Activated CD4-positive, alpha-beta memory T cell treated with anti-CD3 and anti-CD28 coated beads, Interleukin-2, amount 10 ng/mL, durations not matched to agents 7 days and 5 days (primary cell): ENCODE results near the gene AP5Z1. TPM values are rescaled to one million over a fixed set of nuclear protein-coding genes. Genes with fewer than 3 reads are reported as not detected.
A peak's percentile ranks its signal among the peaks of the same experiment; 100 is the strongest.

Experiments used
- CTCF ChIA-PET: fragments of 350-600 bp; sonication (Branson Sonifier 250); formaldehyde crosslinking; loops from one replicate; lab custom pipeline; 2021; ENCODE audit warnings: antibody characterized with exemption, inconsistent platforms; lab: Charles Lee
- POLR2A ChIA-PET: fragments of 350-600 bp; sonication (Branson Sonifier 250); formaldehyde crosslinking; loops from one replicate; lab custom pipeline; 2021; ENCODE audit warnings: antibody characterized with exemption; lab: Charles Lee
- DNase-seq: peaks from one replicate; pipeline ENCODE4 v3.0.0-alpha.2; 2020
- H3K27ac Mint-ChIP-seq: one replicate; pipeline ENCODE4 v1.8.0; 2021; ENCODE audit warnings: mild to moderate bottlenecking, mixed read lengths
- H3K27me3 Mint-ChIP-seq: one replicate; pipeline ENCODE4 v1.8.0; 2021; ENCODE audit warnings: mixed read lengths
- H3K36me3 Mint-ChIP-seq: one replicate; pipeline ENCODE4 v1.8.0; 2021; ENCODE audit warnings: low read depth, mixed read lengths
- H3K4me1 Mint-ChIP-seq: one replicate; pipeline ENCODE4 v1.8.0; 2021; ENCODE audit warnings: mixed read lengths
- H3K4me3 Mint-ChIP-seq: one replicate; pipeline ENCODE4 v1.8.0; 2021; ENCODE audit warnings: mild to moderate bottlenecking, mixed read lengths
- H3K9me3 Mint-ChIP-seq: one replicate; pipeline ENCODE4 v1.8.0; 2021; ENCODE audit warnings: mixed read lengths
- total RNA-seq, 2 experiments: library from RNA; stranded (reverse); gene quantifications; one replicate each; pipeline ENCODE4 v1.2.3, GENCODE V29; 2021

Gene AP5Z1
- total RNA-seq, 2 experiments from 2014 or later, result 57.5 to 60.6 TPM

- CTCF ChIA-PET, result interaction anchor here (1.1 kb wide), 1 partner anchor 106 kb away, joined by 3 read pairs; no protein-coding TSS in a partner anchor
- Mint-ChIP-seq H3K27me3 (no peaks in the 10 kb centered on the region), H3K27ac (peak overlapping the region; percentile 41), H3K4me1 (peaks cover 60% of the 10 kb centered on the region), H3K4me3 (no peak overlapping the region), H3K36me3 (peaks cover 27% of the 10 kb centered on the region), H3K9me3 (no peaks in the 10 kb centered on the region)
- DNase-seq, result no peak
- POLR2A ChIA-PET, result interaction anchor here (5.1 to 8.0 kb wide), 2 partner anchors 27 to 107 kb away, joined by 36 to 79 read pairs; partner anchors contain the start of gene AP5Z1
These were observed 27.2 kb upstream of the AP5Z1 start for GRCh38 chr7:4748231-4748681.

GRCh38 chr7:4749363-4749762 lies 26.1 kb upstream of the AP5Z1 start:
- CTCF ChIA-PET, result no interaction called here
- no peak for DNase-seq
- no peaks in the 10 kb centered on the region for H3K9me3 Mint-ChIP-seq
- no peak overlapping the region for H3K4me3 Mint-ChIP-seq
- POLR2A ChIA-PET, result interaction anchor here (1.1 to 8.0 kb wide), 2 partner anchors 26 to 108 kb away, joined by 4 to 79 read pairs; partner anchors contain the start of gene AP5Z1
- H3K36me3 Mint-ChIP-seq, result peaks cover 24% of the 10 kb centered on the region
- H3K4me1 Mint-ChIP-seq, result peaks cover 55% of the 10 kb centered on the region
- H3K27me3 Mint-ChIP-seq, result no peaks in the 10 kb centered on the region
- no peak overlapping the region for H3K27ac Mint-ChIP-seq

GRCh38 chr7:4749798-4750197 lies 25.6 kb upstream of the AP5Z1 start:
- CTCF ChIA-PET, result no interaction called here
- POLR2A ChIA-PET, result interaction anchor here (1.1 to 8.0 kb wide), 2 partner anchors 25 to 108 kb away, joined by 4 to 79 read pairs; partner anchors contain the start of gene AP5Z1

GRCh38 chr7:4751398-4751947 lies 23.9 kb upstream of the AP5Z1 start:
- ChIA-PET CTCF (no interaction called here), POLR2A (no interaction called here)
- no peak overlapping the region for H3K4me3 Mint-ChIP-seq

More at GRCh38 chr7:4749798-4750197, 25.6 kb upstream of the AP5Z1 start:
- Mint-ChIP-seq H3K36me3 (peaks cover 26% of the 10 kb centered on the region), H3K27ac (no peak overlapping the region), H3K9me3 (no peaks in the 10 kb centered on the region), H3K27me3 (no peaks in the 10 kb centered on the region), H3K4me1 (peaks cover 51% of the 10 kb centered on the region), H3K4me3 (no peak overlapping the region)
- no peak for DNase-seq

GRCh38 chr7:4753598-4754432 lies 21.6 kb upstream of the AP5Z1 start:
- H3K27ac Mint-ChIP-seq, result no peak overlapping the region
- no peaks in the 10 kb centered on the region for H3K9me3 Mint-ChIP-seq
- DNase-seq, result peak; percentile 86
- CTCF ChIA-PET, result interaction anchor here (0.7 to 2.3 kb wide), 7 partner anchors 8 to 142 kb away, joined by 3 to 10 read pairs (median 3); partner anchors contain the start of gene AP5Z1
- POLR2A ChIA-PET, result interaction anchor here (1.0 to 2.8 kb wide), 2 partner anchors 21 to 112 kb away, joined by 3 to 16 read pairs; partner anchors contain the start of gene AP5Z1
- no peaks in the 10 kb centered on the region for H3K27me3 Mint-ChIP-seq
- H3K36me3 Mint-ChIP-seq, result peaks cover 22% of the 10 kb centered on the region
- H3K4me1 Mint-ChIP-seq, result peaks cover 17% of the 10 kb centered on the region
- H3K4me3 Mint-ChIP-seq, result no peak overlapping the region

More at GRCh38 chr7:4751398-4751947, 23.9 kb upstream of the AP5Z1 start:
- Mint-ChIP-seq H3K27ac (no peak overlapping the region), H3K27me3 (no peaks in the 10 kb centered on the region), H3K36me3 (peaks cover 28% of the 10 kb centered on the region), H3K4me1 (peaks cover 38% of the 10 kb centered on the region), H3K9me3 (no peaks in the 10 kb centered on the region)
- no peak for DNase-seq

GRCh38 chr7:4754433-4755010 lies 20.9 kb upstream of the AP5Z1 start:
- Mint-ChIP-seq H3K27me3 (no peaks in the 10 kb centered on the region), H3K36me3 (peaks cover 21% of the 10 kb centered on the region), H3K27ac (no peak overlapping the region), H3K9me3 (no peaks in the 10 kb centered on the region), H3K4me1 (peaks cover 14% of the 10 kb centered on the region), H3K4me3 (no peak overlapping the region)
- no peak for DNase-seq
- ChIA-PET POLR2A (interaction anchor here (1.0 to 2.8 kb wide), 3 partner anchors 8 to 21 kb away, joined by 3 to 16 read pairs (median 8); partner anchors contain the start of gene AP5Z1), CTCF (interaction anchor here (0.5 to 2.3 kb wide), 6 partner anchors 8 to 1239 kb away, joined by 3 to 10 read pairs (median 4); partner anchors contain the start of gene AP5Z1)

- Mint-ChIP-seq H3K9me3 (no peaks in the 10 kb centered on the region), H3K27me3 (no peaks in the 10 kb centered on the region), H3K4me1 (peaks cover 14% of the 10 kb centered on the region), H3K27ac (no peak overlapping the region), H3K36me3 (peaks cover 26% of the 10 kb centered on the region), H3K4me3 (no peak overlapping the region)
- ChIA-PET POLR2A (interaction anchor here (1.0 to 2.8 kb wide), 3 partner anchors 9 to 20 kb away, joined by 3 to 16 read pairs (median 8); partner anchors contain the start of gene AP5Z1), CTCF (interaction anchor here (0.5 to 2.3 kb wide), 5 partner anchors 9 to 1239 kb away, joined by 3 to 10 read pairs (median 3); partner anchors contain the start of gene AP5Z1)
- DNase-seq, result no peak
These were observed 20.4 kb upstream of the AP5Z1 start for GRCh38 chr7:4755045-4755444.

GRCh38 chr7:4758111-4758510 lies 17.3 kb upstream of the AP5Z1 start:
- Mint-ChIP-seq H3K27ac (no peak overlapping the region), H3K27me3 (no peaks in the 10 kb centered on the region), H3K9me3 (no peaks in the 10 kb centered on the region), H3K4me1 (peaks cover 7% of the 10 kb centered on the region), H3K36me3 (peaks cover 36% of the 10 kb centered on the region), H3K4me3 (no peak overlapping the region)
- ChIA-PET CTCF (interaction anchor here (0.9 kb wide), 3 partner anchors 12 to 148 kb away, joined by 3 to 4 read pairs (median 3); no protein-coding TSS in a partner anchor), POLR2A (interaction anchor here (1.3 kb wide), 1 partner anchor 17 kb away, joined by 8 read pairs; the partner anchor contains the start of gene AP5Z1)
- DNase-seq, result no peak

- ChIA-PET CTCF (interaction anchor here (0.9 kb wide), 2 partner anchors 147 to 149 kb away, joined by 3 to 4 read pairs; no protein-coding TSS in a partner anchor), POLR2A (interaction anchor here (1.3 kb wide), 1 partner anchor 16 kb away, joined by 8 read pairs; the partner anchor contains the start of gene AP5Z1)
- Mint-ChIP-seq H3K27me3 (no peaks in the 10 kb centered on the region), H3K4me3 (no peak overlapping the region), H3K4me1 (peaks cover 1% of the 10 kb centered on the region), H3K27ac (no peak overlapping the region), H3K9me3 (no peaks in the 10 kb centered on the region), H3K36me3 (peaks cover 36% of the 10 kb centered on the region)
- DNase-seq, result no peak
These were observed 16.6 kb upstream of the AP5Z1 start for GRCh38 chr7:4758791-4759190.

- ChIA-PET POLR2A (no interaction called here), CTCF (no interaction called here)
- Mint-ChIP-seq H3K27ac (no peak overlapping the region), H3K9me3 (no peaks in the 10 kb centered on the region), H3K36me3 (peaks cover 36% of the 10 kb centered on the region), H3K27me3 (no peaks in the 10 kb centered on the region), H3K4me3 (no peak overlapping the region), H3K4me1 (no peaks in the 10 kb centered on the region)
- no peak for DNase-seq
These were observed 16.2 kb upstream of the AP5Z1 start for GRCh38 chr7:4759211-4759610.

GRCh38 chr7:4760952-4761351 lies 14.5 kb upstream of the AP5Z1 start:
- Mint-ChIP-seq H3K27ac (no peak overlapping the region), H3K36me3 (peaks cover 30% of the 10 kb centered on the region)
- POLR2A ChIA-PET, result no interaction called here

More at GRCh38 chr7:4760952-4761351, 14.5 kb upstream of the AP5Z1 start:
- no peak for DNase-seq
- no peaks in the 10 kb centered on the region for H3K9me3 Mint-ChIP-seq
- no peak overlapping the region for H3K4me3 Mint-ChIP-seq
- CTCF ChIA-PET, result no interaction called here
- H3K4me1 Mint-ChIP-seq, result no peaks in the 10 kb centered on the region
- H3K27me3 Mint-ChIP-seq, result no peaks in the 10 kb centered on the region
